Measurements from ENCODE around the gene PDZD2.

DNA sequence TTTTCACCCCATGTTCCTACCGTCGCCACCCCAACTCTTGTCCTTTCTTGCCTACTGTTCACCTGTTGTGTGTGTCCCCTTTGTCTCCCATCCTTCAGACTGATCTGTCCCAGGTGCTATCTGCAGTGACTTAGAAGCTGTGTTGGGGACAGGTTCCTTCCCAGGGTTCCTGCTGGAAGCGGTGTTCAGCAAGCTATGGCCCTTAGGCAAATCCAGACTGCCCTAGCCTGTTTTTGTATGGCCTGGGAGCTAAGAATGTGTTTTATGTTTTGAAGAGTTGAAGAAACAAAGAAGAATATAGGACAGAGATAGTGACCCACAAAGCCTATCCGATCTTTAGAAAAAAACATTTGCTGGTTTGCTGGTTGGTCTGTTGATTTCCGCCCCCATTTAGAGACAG is 298.8 kb downstream of the PDZD2 start:
- TF ChIP-seq, protein P1, sequence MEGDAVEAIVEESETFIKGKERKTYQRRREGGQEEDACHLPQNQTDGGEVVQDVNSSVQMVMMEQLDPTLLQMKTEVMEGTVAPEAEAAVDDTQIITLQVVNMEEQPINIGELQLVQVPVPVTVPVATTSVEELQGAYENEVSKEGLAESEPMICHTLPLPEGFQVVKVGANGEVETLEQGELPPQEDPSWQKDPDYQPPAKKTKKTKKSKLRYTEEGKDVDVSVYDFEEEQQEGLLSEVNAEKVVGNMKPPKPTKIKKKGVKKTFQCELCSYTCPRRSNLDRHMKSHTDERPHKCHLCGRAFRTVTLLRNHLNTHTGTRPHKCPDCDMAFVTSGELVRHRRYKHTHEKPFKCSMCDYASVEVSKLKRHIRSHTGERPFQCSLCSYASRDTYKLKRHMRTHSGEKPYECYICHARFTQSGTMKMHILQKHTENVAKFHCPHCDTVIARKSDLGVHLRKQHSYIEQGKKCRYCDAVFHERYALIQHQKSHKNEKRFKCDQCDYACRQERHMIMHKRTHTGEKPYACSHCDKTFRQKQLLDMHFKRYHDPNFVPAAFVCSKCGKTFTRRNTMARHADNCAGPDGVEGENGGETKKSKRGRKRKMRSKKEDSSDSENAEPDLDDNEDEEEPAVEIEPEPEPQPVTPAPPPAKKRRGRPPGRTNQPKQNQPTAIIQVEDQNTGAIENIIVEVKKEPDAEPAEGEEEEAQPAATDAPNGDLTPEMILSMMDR (IDR thresholded peaks at IDR 0.05; ENCODE audit: low read length) = no peak
- TF ChIP-seq EZH2phosphoT487 (IDR thresholded peaks at IDR 0.05; ENCODE audit: low read length) = no peak

Data from MM.1S (cell line).